Measurements from ENCODE around the gene KIAA1958. TPM values are rescaled to one million over a fixed set of nuclear protein-coding genes. Genes with fewer than 3 reads are reported as not detected.

KIAA1958 gene
- total and polyA plus RNA-seq, 2 experiments from 2014 or later, result 9.4 to 41.7 TPM

DNA sequence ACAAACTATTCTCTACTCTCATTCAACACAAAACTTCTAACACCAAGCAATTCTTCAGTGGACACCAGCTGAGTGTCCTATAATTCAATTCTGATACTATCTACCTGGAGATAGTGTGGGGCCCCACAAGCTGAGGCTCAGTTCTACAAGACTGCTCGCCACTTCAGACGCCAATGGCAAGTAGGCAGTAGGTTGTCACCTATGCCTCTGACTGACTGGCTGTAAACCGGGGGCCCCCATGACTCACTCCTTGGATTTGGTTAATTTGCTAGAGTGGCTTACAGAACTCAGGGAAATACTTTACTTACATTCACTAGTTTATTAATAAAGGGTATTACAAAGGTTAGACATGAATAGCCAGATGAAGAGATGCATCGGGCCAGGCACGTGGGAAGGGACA lies 209.8 kb downstream of the KIAA1958 start:
- Histone ChIP-seq H3K79me2 (replicated peaks; ENCODE audit: insufficient read depth) (0 out of 2 replicates have a peak, but pooled peaks cover 2% of the 10 kb centered on the region), H3K27me3 (ENCODE audit: insufficient read depth) (no peaks in the 10 kb centered on the region), H3K27ac (ENCODE audit: low read depth) (no peak overlapping the region), H3K9me2 (ENCODE audit: insufficient read depth) (no peaks in the 10 kb centered on the region), H3F3A (replicated peaks; ENCODE audit: low read depth) (no peaks in the 10 kb centered on the region), H3K4me2 (no peak overlapping the region), H3K36me3 (ENCODE audit: insufficient read depth) (no peaks in the 10 kb centered on the region), H3K4me3 (no peak overlapping the region), H3K4me1 (ENCODE audit: insufficient read depth) (no peaks in the 10 kb centered on the region), H4K20me1 (replicated peaks; ENCODE audit: insufficient read depth) (peaks cover 3% of the 10 kb centered on the region; the same call in 1 of the 2 replicates), H2AFZ (no peak overlapping the region)
- TF ChIP-seq ZNF331 (CRISPR knock-in tag; IDR thresholded peaks at IDR 0.05; ENCODE audit: low read depth), result no peak
- ATAC-seq, result no peak
- no peak for DNase-seq (ENCODE audit: low spot score)
- Mint-ChIP-seq H3K9me3 (no peaks in the 10 kb centered on the region), H3K27ac (no peak overlapping the region), H3K36me3 (ENCODE audit: low read depth) (peaks cover 28% of the 10 kb centered on the region), H3K27me3 (ENCODE audit: insufficient read depth, low read depth, poor library complexity) (no peaks in the 10 kb centered on the region), H3K4me3 (no peak overlapping the region), H3K4me1 (no peaks in the 10 kb centered on the region; the same call in 2 of the 3 replicates)

DNA sequence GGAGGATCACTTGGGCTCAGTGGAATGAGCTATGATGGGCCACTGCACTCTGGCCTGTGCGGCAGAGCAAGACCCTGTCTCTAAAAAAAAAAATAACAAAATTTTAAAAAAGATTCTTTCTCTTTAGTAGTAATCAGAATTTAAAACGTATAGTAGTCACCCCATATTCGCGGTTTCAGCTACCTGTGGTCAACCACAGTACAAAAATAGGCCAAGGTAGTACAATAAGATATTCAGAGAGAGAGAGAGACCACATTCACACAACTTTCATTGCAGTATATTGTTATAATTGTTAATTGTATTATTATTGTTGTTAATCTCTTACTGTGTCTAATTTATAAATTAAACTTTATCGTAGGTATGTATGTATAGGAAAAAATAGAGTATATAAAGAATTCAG lies 212.6 kb downstream of the KIAA1958 start:
- H3F3A ChIP-seq (replicated peaks; ENCODE audit: low read depth), result no peaks in the 10 kb centered on the region
- Mint-ChIP-seq H3K9me3 (no peaks in the 10 kb centered on the region), H3K4me1 (no peaks in the 10 kb centered on the region; the same call in 2 of the 3 replicates), H3K36me3 (ENCODE audit: low read depth) (peaks cover 8% of the 10 kb centered on the region; the same call in 2 of the 3 replicates), H3K27me3 (ENCODE audit: insufficient read depth, low read depth, poor library complexity) (no peaks in the 10 kb centered on the region), H3K27ac (no peak overlapping the region), H3K4me3 (no peak overlapping the region)
- no peaks in the 10 kb centered on the region for H3K9me2 ChIP-seq (ENCODE audit: insufficient read depth)
- no peaks in the 10 kb centered on the region for H3K27me3 ChIP-seq (ENCODE audit: insufficient read depth)
- no peaks in the 10 kb centered on the region for H3K36me3 ChIP-seq (ENCODE audit: insufficient read depth)
- H3K4me2 ChIP-seq, result no peak overlapping the region
- H3K4me3 ChIP-seq, result no peak overlapping the region
- 0 out of 2 replicates have a peak, but pooled peaks cover 4% of the 10 kb centered on the region for H3K79me2 ChIP-seq (replicated peaks; ENCODE audit: insufficient read depth)
- peaks cover 3% of the 10 kb centered on the region; the same call in 1 of the 2 replicates for H4K20me1 ChIP-seq (replicated peaks; ENCODE audit: insufficient read depth)
- no peak overlapping the region for H2AFZ ChIP-seq
- no peak for ATAC-seq
- no peak for TF ChIP-seq POLR2AphosphoS5 (IDR thresholded peaks at IDR 0.05; ENCODE audit: low read depth)
- TF ChIP-seq, protein P1, sequence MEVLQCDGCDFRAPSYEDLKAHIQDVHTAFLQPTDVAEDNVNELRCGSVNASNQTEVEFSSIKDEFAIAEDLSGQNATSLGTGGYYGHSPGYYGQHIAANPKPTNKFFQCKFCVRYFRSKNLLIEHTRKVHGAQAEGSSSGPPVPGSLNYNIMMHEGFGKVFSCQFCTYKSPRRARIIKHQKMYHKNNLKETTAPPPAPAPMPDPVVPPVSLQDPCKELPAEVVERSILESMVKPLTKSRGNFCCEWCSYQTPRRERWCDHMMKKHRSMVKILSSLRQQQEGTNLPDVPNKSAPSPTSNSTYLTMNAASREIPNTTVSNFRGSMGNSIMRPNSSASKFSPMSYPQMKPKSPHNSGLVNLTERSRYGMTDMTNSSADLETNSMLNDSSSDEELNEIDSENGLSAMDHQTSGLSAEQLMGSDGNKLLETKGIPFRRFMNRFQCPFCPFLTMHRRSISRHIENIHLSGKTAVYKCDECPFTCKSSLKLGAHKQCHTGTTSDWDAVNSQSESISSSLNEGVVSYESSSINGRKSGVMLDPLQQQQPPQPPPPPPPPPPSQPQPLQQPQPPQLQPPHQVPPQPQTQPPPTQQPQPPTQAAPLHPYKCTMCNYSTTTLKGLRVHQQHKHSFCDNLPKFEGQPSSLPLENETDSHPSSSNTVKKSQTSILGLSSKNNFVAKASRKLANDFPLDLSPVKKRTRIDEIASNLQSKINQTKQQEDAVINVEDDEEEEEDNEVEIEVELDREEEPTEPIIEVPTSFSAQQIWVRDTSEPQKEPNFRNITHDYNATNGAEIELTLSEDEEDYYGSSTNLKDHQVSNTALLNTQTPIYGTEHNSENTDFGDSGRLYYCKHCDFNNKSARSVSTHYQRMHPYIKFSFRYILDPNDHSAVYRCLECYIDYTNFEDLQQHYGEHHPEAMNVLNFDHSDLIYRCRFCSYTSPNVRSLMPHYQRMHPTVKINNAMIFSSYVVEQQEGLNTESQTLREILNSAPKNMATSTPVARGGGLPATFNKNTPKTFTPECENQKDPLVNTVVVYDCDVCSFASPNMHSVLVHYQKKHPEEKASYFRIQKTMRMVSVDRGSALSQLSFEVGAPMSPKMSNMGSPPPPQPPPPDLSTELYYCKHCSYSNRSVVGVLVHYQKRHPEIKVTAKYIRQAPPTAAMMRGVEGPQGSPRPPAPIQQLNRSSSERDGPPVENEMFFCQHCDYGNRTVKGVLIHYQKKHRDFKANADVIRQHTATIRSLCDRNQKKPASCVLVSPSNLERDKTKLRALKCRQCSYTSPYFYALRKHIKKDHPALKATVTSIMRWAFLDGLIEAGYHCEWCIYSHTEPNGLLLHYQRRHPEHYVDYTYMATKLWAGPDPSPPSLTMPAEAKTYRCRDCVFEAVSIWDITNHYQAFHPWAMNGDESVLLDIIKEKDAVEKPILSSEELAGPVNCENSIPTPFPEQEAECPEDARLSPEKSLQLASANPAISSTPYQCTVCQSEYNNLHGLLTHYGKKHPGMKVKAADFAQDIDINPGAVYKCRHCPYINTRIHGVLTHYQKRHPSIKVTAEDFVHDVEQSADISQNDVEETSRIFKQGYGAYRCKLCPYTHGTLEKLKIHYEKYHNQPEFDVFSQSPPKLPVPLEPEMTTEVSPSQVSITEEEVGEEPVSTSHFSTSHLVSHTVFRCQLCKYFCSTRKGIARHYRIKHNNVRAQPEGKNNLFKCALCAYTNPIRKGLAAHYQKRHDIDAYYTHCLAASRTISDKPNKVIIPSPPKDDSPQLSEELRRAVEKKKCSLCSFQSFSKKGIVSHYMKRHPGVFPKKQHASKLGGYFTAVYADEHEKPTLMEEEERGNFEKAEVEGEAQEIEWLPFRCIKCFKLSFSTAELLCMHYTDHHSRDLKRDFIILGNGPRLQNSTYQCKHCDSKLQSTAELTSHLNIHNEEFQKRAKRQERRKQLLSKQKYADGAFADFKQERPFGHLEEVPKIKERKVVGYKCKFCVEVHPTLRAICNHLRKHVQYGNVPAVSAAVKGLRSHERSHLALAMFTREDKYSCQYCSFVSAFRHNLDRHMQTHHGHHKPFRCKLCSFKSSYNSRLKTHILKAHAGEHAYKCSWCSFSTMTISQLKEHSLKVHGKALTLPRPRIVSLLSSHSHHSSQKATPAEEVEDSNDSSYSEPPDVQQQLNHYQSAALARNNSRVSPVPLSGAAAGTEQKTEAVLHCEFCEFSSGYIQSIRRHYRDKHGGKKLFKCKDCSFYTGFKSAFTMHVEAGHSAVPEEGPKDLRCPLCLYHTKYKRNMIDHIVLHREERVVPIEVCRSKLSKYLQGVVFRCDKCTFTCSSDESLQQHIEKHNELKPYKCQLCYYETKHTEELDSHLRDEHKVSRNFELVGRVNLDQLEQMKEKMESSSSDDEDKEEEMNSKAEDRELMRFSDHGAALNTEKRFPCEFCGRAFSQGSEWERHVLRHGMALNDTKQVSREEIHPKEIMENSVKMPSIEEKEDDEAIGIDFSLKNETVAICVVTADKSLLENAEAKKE (CRISPR knock-in tag; IDR thresholded peaks at IDR 0.05), result no peak
- TF ChIP-seq ZNF331 (CRISPR knock-in tag; IDR thresholded peaks at IDR 0.05; ENCODE audit: low read depth), result no peak
- no peak for TF ChIP-seq JUNB (IDR thresholded peaks at IDR 0.05; ENCODE audit: unreplicated experiment)
- TF ChIP-seq, protein P2, sequence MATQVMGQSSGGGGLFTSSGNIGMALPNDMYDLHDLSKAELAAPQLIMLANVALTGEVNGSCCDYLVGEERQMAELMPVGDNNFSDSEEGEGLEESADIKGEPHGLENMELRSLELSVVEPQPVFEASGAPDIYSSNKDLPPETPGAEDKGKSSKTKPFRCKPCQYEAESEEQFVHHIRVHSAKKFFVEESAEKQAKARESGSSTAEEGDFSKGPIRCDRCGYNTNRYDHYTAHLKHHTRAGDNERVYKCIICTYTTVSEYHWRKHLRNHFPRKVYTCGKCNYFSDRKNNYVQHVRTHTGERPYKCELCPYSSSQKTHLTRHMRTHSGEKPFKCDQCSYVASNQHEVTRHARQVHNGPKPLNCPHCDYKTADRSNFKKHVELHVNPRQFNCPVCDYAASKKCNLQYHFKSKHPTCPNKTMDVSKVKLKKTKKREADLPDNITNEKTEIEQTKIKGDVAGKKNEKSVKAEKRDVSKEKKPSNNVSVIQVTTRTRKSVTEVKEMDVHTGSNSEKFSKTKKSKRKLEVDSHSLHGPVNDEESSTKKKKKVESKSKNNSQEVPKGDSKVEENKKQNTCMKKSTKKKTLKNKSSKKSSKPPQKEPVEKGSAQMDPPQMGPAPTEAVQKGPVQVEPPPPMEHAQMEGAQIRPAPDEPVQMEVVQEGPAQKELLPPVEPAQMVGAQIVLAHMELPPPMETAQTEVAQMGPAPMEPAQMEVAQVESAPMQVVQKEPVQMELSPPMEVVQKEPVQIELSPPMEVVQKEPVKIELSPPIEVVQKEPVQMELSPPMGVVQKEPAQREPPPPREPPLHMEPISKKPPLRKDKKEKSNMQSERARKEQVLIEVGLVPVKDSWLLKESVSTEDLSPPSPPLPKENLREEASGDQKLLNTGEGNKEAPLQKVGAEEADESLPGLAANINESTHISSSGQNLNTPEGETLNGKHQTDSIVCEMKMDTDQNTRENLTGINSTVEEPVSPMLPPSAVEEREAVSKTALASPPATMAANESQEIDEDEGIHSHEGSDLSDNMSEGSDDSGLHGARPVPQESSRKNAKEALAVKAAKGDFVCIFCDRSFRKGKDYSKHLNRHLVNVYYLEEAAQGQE (IDR thresholded peaks at IDR 0.05; ENCODE audit: unreplicated experiment), result no peak
- DNase-seq (ENCODE audit: low spot score), result no peak
- H3K27ac ChIP-seq (ENCODE audit: low read depth), result no peak overlapping the region
- no peaks in the 10 kb centered on the region for H3K4me1 ChIP-seq (ENCODE audit: insufficient read depth)
